B cell (primary cell): Measurements from ENCODE around the gene PIP4P1. TPM values are rescaled to one million over a fixed set of nuclear protein-coding genes. Genes with fewer than 3 reads are reported as not detected.

Experiments
- ATAC-seq: fragments of 200-7000 bp; cut with Tn5 transposase; one replicate; pipeline ENCODE4 v1.10.0; 2021; ENCODE audit warnings: low read depth, mild to moderate bottlenecking, moderate number of reproducible peaks, moderate library complexity
- CTCF ChIA-PET: fragments of 350-600 bp; sonication (Branson Sonifier 250); formaldehyde crosslinking; loops from one replicate; lab custom pipeline; 2021; ENCODE audit warnings: antibody characterized with exemption, inconsistent platforms; lab: Charles Lee
- POLR2A ChIA-PET: fragments of 350-600 bp; sonication (Branson Sonifier 250); formaldehyde crosslinking; loops from one replicate; lab custom pipeline; 2021; ENCODE audit warnings: antibody characterized with exemption; lab: Charles Lee
- DNase-seq: peaks from one replicate; pipeline ENCODE4 v3.0.0; 2013
- H2AFZ ChIP-seq: 2 replicates; pipeline ENCODE4 v1.6.1; 2012; ENCODE audit warnings: mild to moderate bottlenecking, low read depth, low read length; ENCODE audit not compliant: insufficient read depth, poor library complexity, severe bottlenecking
- H3K27ac ChIP-seq, 2 donors: 1 replicate in 1 of 2; 2 replicates in 1 of 2; pipeline ENCODE4 v1.5.1; 2012 to 2013; ENCODE audit warnings: low read length in 2 of 2, mild to moderate bottlenecking in 2 of 2, moderate library complexity in 1 of 2
- H3K27me3 ChIP-seq, 4 experiments: fragments of 200-600 bp in 1 of 4; sonication (generic) in 1 of 4; replicated peaks in 1 of 4; 1 replicate in 2 of 4; 2 replicates in 2 of 4; pipeline versions ENCODE4 v1.6.1 to v1.7.0; 2013 to 2016; ENCODE audit warnings: low read length in 3 of 4, mild to moderate bottlenecking in 2 of 4, mixed read lengths in 1 of 4, moderate library complexity in 1 of 4; ENCODE audit not compliant: insufficient read depth in 4 of 4, control insufficient read depth in 3 of 4; ENCODE audit errors: control extremely low read depth in 1 of 4
- H3K36me3 ChIP-seq, 2 experiments: replicated peaks in 1 of 2; 1 replicate in 1 of 2; 2 replicates in 1 of 2; pipeline versions ENCODE4 v1.6.1 to v1.7.1; 2013; ENCODE audit warnings: low read length in 1 of 2; ENCODE audit not compliant: insufficient read depth in 2 of 2, control insufficient read depth in 1 of 2; ENCODE audit errors: control extremely low read depth in 1 of 2, extremely low read depth in 1 of 2
- H3K4me1 ChIP-seq, 2 donors: fragments of 200-600 bp in 1 of 2; sonication (generic) in 1 of 2; 1 replicate in 1 of 2; 2 replicates in 1 of 2; pipeline versions ENCODE4 v1.5.1 to v1.6.1; 2013 to 2017; ENCODE audit warnings: low read length in 2 of 2; ENCODE audit not compliant: control insufficient read depth in 2 of 2, insufficient read depth in 2 of 2
- H3K4me2 ChIP-seq: replicated peaks from 2 replicates; pipeline ENCODE3; 2012; ENCODE audit warnings: mild to moderate bottlenecking, low read depth, low read length; ENCODE audit not compliant: poor library complexity, severe bottlenecking
- H3K4me3 ChIP-seq, 5 experiments: fragments of 200-600 bp in 1 of 5; sonication (generic) in 1 of 5; 1 replicate in 3 of 5; 2 replicates in 2 of 5; pipeline versions ENCODE4 v1.5.1 to v1.7.0; 2011 to 2016; ENCODE audit warnings: low read length in 4 of 5, mild to moderate bottlenecking in 4 of 5, low read depth in 2 of 5, control low read depth in 1 of 5, moderate library complexity in 1 of 5; ENCODE audit not compliant: insufficient read depth in 1 of 5; ENCODE audit errors: control extremely low read depth in 1 of 5, extremely low read depth in 1 of 5
- H3K79me2 ChIP-seq: fragments of 200-600 bp; sonication (generic); one replicate; pipeline ENCODE4 v1.6.0; 2016; ENCODE audit warnings: low read length; ENCODE audit not compliant: control insufficient read depth, insufficient read depth
- H3K9ac ChIP-seq: fragments of 200-600 bp; sonication (generic); 2 replicates; pipeline ENCODE4 v1.6.1; 2017; ENCODE audit warnings: mild to moderate bottlenecking, low read length, moderate library complexity
- H3K9me3 ChIP-seq, 3 donors: one replicate each; pipeline versions ENCODE4 v1.6.1 to v1.7.1; 2013; ENCODE audit warnings: low read length in 2 of 3; ENCODE audit not compliant: control insufficient read depth in 2 of 3, insufficient read depth in 1 of 3; ENCODE audit errors: control extremely low read depth in 1 of 3
- H4K20me1 ChIP-seq: 2 replicates; pipeline ENCODE4 v1.6.0; 2012; ENCODE audit warnings: mild to moderate bottlenecking, low read length; ENCODE audit not compliant: insufficient read depth, control insufficient read depth, poor library complexity, severe bottlenecking
- H3K27ac Mint-ChIP-seq: one replicate; pipeline ENCODE4 v1.8.0; 2021; ENCODE audit warnings: mixed read lengths
- H3K27me3 Mint-ChIP-seq: one replicate; pipeline ENCODE4 v1.8.0; 2021; ENCODE audit warnings: mixed read lengths
- H3K4me1 Mint-ChIP-seq: one replicate; pipeline ENCODE4 v1.8.0; 2021; ENCODE audit warnings: mixed read lengths
- H3K4me3 Mint-ChIP-seq: one replicate; pipeline ENCODE4 v1.8.0; 2021; ENCODE audit warnings: mixed read lengths
- H3K9me3 Mint-ChIP-seq: one replicate; pipeline ENCODE4 v1.8.0; 2022; ENCODE audit warnings: mixed read lengths; ENCODE audit not compliant: insufficient read depth
- EZH2 ChIP-seq: IDR thresholded peaks from 2 replicates; pipeline ENCODE4 v1.6.1; 2012; ENCODE audit warnings: borderline replicate concordance, low read depth, mild to moderate bottlenecking, moderate library complexity, low read length; ENCODE audit not compliant: insufficient read depth, poor library complexity, severe bottlenecking
- WGBS: methylation state at CpG from one replicate; pipeline ENCODE4 v1.1.5; 2013; ENCODE audit warnings: missing lambda C conversion rate; ENCODE audit not compliant: insufficient coverage; 5-methylcytosine and 5-hydroxymethylcytosine counted together
- intact Hi-C: fragments of 100-400 bp; cut with micrococcal nuclease; formaldehyde crosslinking; loops from one replicate; pipeline ENCODE4 v1.10.0; 2022
- polyA plus RNA-seq: library from polyadenylated mRNA; depleted of rRNA; stranded (reverse); fragments of >200 nt; gene quantifications from 2 replicates; pipeline ENCODE4 v1.2.3, GENCODE V29; 2012
- total RNA-seq, 2 donors: library from RNA; stranded (reverse); fragments of 120-200 nt in 1 of 2; gene quantifications; 1 replicate in 1 of 2; 2 replicates in 1 of 2; pipeline versions ENCODE4 v1.2.3 to v1.2.4, GENCODE V29; 2013 to 2022
- TF ChIP-seq, protein P1 (sequence below): fragments of 200-600 bp; IDR thresholded peaks from one replicate; pipeline ENCODE4 v1.8.0; 2022; ENCODE audit warnings: antibody characterized with exemption, mild to moderate bottlenecking

The PIP4P1 gene
- total and polyA plus RNA-seq, 2 donors (not counting 1 experiment from before 2014, with no cell fraction given), result 97.5 to 183 TPM

DNA sequence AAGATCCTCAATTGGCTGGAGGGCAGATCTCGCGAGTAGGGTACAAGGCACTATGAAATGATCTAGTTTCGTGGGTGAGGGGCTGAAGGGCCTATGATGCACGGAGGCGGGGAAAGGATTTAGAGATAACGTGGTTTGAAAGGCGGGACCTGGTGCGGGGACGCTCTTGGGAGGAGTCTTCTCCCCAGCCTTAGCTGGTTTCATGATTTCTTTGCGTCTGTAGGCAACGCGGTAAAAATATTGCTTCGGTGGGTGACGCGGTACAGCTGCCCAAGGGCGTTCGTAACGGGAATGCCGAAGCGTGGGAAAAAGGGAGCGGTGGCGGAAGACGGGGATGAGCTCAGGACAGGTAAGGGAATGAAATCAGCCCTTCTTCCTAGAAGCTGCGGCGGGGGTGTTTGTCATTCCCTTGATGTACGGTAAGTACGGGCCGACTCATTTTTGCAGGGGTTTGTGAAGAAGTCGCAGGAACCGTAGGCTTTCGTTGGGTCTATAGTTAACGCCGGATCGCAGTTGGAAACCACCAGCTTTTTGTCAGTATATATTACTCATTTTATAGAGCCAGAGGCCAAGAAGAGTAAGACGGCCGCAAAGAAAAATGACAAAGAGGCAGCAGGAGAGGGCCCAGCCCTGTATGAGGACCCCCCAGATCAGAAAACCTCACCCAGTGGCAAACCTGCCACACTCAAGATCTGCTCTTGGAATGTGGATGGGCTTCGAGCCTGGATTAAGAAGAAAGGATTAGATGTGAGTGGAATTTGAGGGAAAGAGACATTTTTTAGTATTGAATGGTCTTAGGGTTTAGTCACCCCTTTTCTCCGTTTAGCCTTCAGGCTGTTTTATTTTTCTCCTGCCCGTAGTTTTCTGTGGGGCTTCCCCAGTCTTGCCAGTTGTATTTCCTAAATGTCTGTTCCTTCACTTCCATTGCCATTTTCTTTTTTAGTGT, 5.6 kb downstream of the PIP4P1 start:
- Histone ChIP-seq H3K79me2 (peaks cover 66% of the 10 kb centered on the region), H3K4me3 (peak overlapping the region; percentile 70 to 95 (median 92)), H3K4me1 (peaks cover 27 to 63% of the 10 kb centered on the region in 2 donors), H2AFZ (peak overlapping the region; percentile 85), H3K36me3 (peaks cover 16 to 58% of the 10 kb centered on the region in 2 experiments), H3K4me2 (peak overlapping the region; percentile 89), H4K20me1 (peaks cover 27% of the 10 kb centered on the region), H3K9ac (peak overlapping the region; percentile 82), H3K9me3 (no peaks in the 10 kb centered on the region), H3K27me3 (no peaks in the 10 kb centered on the region), H3K27ac (peak overlapping the region; percentile 87 to 97)
- ChIA-PET CTCF (interaction anchor here (0.8 to 4.6 kb wide), 5 partner anchors 14 to 157 kb away, joined by 3 to 59 read pairs (median 3); partner anchors contain the start of genes PARP2 and TEP1), POLR2A (interaction anchor here (0.6 to 2.6 kb wide), 9 partner anchors 9 to 113 kb away, joined by 3 to 17 read pairs (median 4); partner anchors contain the start of genes PNP and TEP1)
- TF ChIP-seq EZH2, result no peak
- TF ChIP-seq, protein P1, sequence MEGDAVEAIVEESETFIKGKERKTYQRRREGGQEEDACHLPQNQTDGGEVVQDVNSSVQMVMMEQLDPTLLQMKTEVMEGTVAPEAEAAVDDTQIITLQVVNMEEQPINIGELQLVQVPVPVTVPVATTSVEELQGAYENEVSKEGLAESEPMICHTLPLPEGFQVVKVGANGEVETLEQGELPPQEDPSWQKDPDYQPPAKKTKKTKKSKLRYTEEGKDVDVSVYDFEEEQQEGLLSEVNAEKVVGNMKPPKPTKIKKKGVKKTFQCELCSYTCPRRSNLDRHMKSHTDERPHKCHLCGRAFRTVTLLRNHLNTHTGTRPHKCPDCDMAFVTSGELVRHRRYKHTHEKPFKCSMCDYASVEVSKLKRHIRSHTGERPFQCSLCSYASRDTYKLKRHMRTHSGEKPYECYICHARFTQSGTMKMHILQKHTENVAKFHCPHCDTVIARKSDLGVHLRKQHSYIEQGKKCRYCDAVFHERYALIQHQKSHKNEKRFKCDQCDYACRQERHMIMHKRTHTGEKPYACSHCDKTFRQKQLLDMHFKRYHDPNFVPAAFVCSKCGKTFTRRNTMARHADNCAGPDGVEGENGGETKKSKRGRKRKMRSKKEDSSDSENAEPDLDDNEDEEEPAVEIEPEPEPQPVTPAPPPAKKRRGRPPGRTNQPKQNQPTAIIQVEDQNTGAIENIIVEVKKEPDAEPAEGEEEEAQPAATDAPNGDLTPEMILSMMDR, result no peak
- Mint-ChIP-seq H3K4me3 (no peak overlapping the region), H3K4me1 (peaks cover 32% of the 10 kb centered on the region), H3K27me3 (no peaks in the 10 kb centered on the region), H3K9me3 (no peaks in the 10 kb centered on the region), H3K27ac (no peak overlapping the region)
- under 1% methylated on average over 29 of the region's 39 CpGs for WGBS
- DNase-seq, result no peak
- intact Hi-C loops, result loop anchor here (1.0 to 2.0 kb wide), 5 partner anchors 14 to 228 kb away; partner anchors contain the start of genes PARP2, PNP and TEP1
- peak; percentile 41 for ATAC-seq
